HepG2 (cell line): Measurements from ENCODE around the gene CFAP119. TPM values are rescaled to one million over a fixed set of nuclear protein-coding genes. Genes with fewer than 3 reads are reported as not detected.

Experiments used
- ATAC-seq: fragments of 200-7000 bp; cut with Tn5 transposase; 3 replicates; pipeline ENCODE4 v1.9.1; 2020; ENCODE audit warnings: mild to moderate bottlenecking, moderate library complexity
- BruUV-seq: library from RNA; stranded (reverse); fragments of 400-500 nt; replicated peaks from 2 replicates; lab custom pipeline; 2021; lab: Mats Ljungman, UMichigan
- CTCF ChIA-PET: fragments of 300-600 bp; formaldehyde crosslinking; extraction: SDS; loops from one replicate; lab custom pipeline; 2021; ENCODE audit warnings: low total read pairs, inconsistent platforms, low intra/inter-chr PET ratio; lab: Yijun Ruan, JAX
- POLR2A ChIA-PET: fragments of 350-600 bp; sonication (Branson Sonifier 250); formaldehyde crosslinking; loops from one replicate; lab custom pipeline; 2020; ENCODE audit warnings: antibody characterized with exemption, inconsistent platforms; lab: Yijun Ruan, JAX
- DNase-seq: peaks from one replicate; pipeline ENCODE4 v3.0.0-alpha.2; 2015; ENCODE audit warnings: low spot score
- FAIRE-seq: peaks from 3 replicates; lab custom pipeline; 2011; peaks lifted over from hg19 to GRCh38; lab: Jason Lieb, UNC
- H2AFZ ChIP-seq: one replicate; pipeline ENCODE4 v1.6.1; 2011; ENCODE audit warnings: low read length, inconsistent platforms
- H3K27ac ChIP-seq: fragments of 300-600 bp; 3 replicates; pipeline ENCODE4 v1.8.0; 2011; ENCODE audit warnings: mixed run types, mild to moderate bottlenecking, mixed read lengths, low read length, inconsistent platforms; ENCODE audit not compliant: insufficient read depth; ENCODE audit errors: extremely low read length
- H3K27me3 ChIP-seq, 2 experiments: fragments of 200-600 bp in 1 of 2; 2 replicates in 1 of 2; 3 replicates in 1 of 2; pipeline versions ENCODE4 v1.6.0 to v1.8.0; 2011; ENCODE audit warnings: low read length in 2 of 2, mild to moderate bottlenecking in 2 of 2, moderate library complexity in 2 of 2, inconsistent platforms in 1 of 2; ENCODE audit not compliant: insufficient read depth in 2 of 2, control insufficient read depth in 1 of 2
- H3K36me3 ChIP-seq, 2 experiments: fragments of 200-600 bp in 1 of 2; replicated peaks in 1 of 2; 2 replicates in 1 of 2; 3 replicates in 1 of 2; pipeline versions ENCODE4 v1.5.1 to v1.8.0; 2011; ENCODE audit warnings: low read length in 2 of 2, inconsistent platforms in 1 of 2; ENCODE audit not compliant: insufficient read depth in 2 of 2, control insufficient read depth in 1 of 2
- H3K4me1 ChIP-seq: 2 replicates; pipeline ENCODE4 v1.5.1; 2012; ENCODE audit warnings: low read length, inconsistent platforms; ENCODE audit not compliant: insufficient read depth
- H3K4me2 ChIP-seq: 2 replicates; pipeline ENCODE4 v1.6.0; 2011; ENCODE audit warnings: low read depth, low read length, inconsistent platforms
- H3K4me3 ChIP-seq, 3 experiments: fragments of 200-600 bp in 1 of 3; sonication (generic), shearing (Covaris generic) in 1 of 3; replicated peaks in 1 of 3; 2 replicates each; pipeline ENCODE4 v1.5.1; 2011 to 2016; ENCODE audit warnings: low read length in 3 of 3, inconsistent platforms in 2 of 3, low read depth in 2 of 3, mild to moderate bottlenecking in 2 of 3, control low read depth in 1 of 3, mixed read lengths in 1 of 3; ENCODE audit not compliant: insufficient read depth in 1 of 3
- H3K79me2 ChIP-seq: one replicate; pipeline ENCODE4 v1.6.1; 2011; ENCODE audit warnings: low read length, inconsistent platforms; ENCODE audit not compliant: insufficient read depth
- H3K9ac ChIP-seq: 2 replicates; pipeline ENCODE4 v1.6.0; 2011; ENCODE audit warnings: mild to moderate bottlenecking, low read depth, low read length, inconsistent platforms; ENCODE audit not compliant: insufficient read depth
- H3K9me3 ChIP-seq: 2 replicates; pipeline ENCODE4 v1.5.1; 2012; ENCODE audit warnings: mild to moderate bottlenecking, low read length
- H4K20me1 ChIP-seq: 2 replicates; pipeline ENCODE4 v1.6.0; 2011; ENCODE audit warnings: inconsistent platforms, mild to moderate bottlenecking, low read length, moderate library complexity; ENCODE audit not compliant: insufficient read depth
- BRCA1 ChIP-seq: sonication (generic); formaldehyde crosslinking; IDR thresholded peaks from 2 replicates; pipeline ENCODE4 v1.4.0; 2020; ENCODE audit warnings: missing genetic modification reagents
- CBX5 ChIP-seq: sonication (generic); formaldehyde crosslinking; IDR thresholded peaks from 2 replicates; pipeline ENCODE4 v1.4.0; 2020; ENCODE audit warnings: missing genetic modification reagents, borderline replicate concordance
- EED ChIP-seq: sonication (generic); formaldehyde crosslinking; IDR thresholded peaks from 2 replicates; pipeline ENCODE4 v1.5.0; 2020; ENCODE audit warnings: mild to moderate bottlenecking, missing genetic modification reagents
- EP300 ChIP-seq, 3 experiments: sonication (generic) in 1 of 3; formaldehyde crosslinking in 1 of 3; IDR thresholded peaks; 2 replicates each; pipeline versions ENCODE4 v1.5.1 to v1.6.1; 2011 to 2020; ENCODE audit warnings: low read depth in 2 of 3, low read length in 2 of 3, borderline replicate concordance in 1 of 3, improper control_type of control experiment in 1 of 3, mild to moderate bottlenecking in 1 of 3, missing genetic modification reagents in 1 of 3, moderate library complexity in 1 of 3
- HNRNPL ChIP-seq: fragments of 200-400 bp; formaldehyde crosslinking; IDR thresholded peaks from 2 replicates; pipeline ENCODE4 v1.6.1; 2017; ENCODE audit warnings: mild to moderate bottlenecking, low read depth, low read length
- MTA1 ChIP-seq: sonication (generic); formaldehyde crosslinking; IDR thresholded peaks from 2 replicates; pipeline ENCODE4 v1.4.0; 2020; ENCODE audit warnings: missing genetic modification reagents, mild to moderate bottlenecking, borderline replicate concordance
- MXD4 ChIP-seq: IDR thresholded peaks from 2 replicates; pipeline ENCODE4 v1.6.1; 2016; ENCODE audit warnings: mild to moderate bottlenecking, missing biosample characterization, missing genetic modification reagents
- MXI1 ChIP-seq: IDR thresholded peaks from 3 replicates; pipeline ENCODE4 v1.6.1; 2012; ENCODE audit warnings: low read depth, low read length, inconsistent platforms, borderline replicate concordance
- MZF1 ChIP-seq: sonication (generic); formaldehyde crosslinking; IDR thresholded peaks from 2 replicates; pipeline ENCODE4 v1.8.1; 2023; ENCODE audit warnings: mild to moderate bottlenecking, missing genetic modification reagents, borderline replicate concordance
- NCOA5 ChIP-seq: sonication (generic); formaldehyde crosslinking; IDR thresholded peaks from 2 replicates; pipeline ENCODE4 v1.4.0; 2020; ENCODE audit warnings: missing genetic modification reagents
- RBM39 ChIP-seq: fragments of 200-400 bp; formaldehyde crosslinking; IDR thresholded peaks from one replicate; pipeline ENCODE4 v1.6.1; 2018; ENCODE audit warnings: antibody characterized with exemption, mild to moderate bottlenecking, low read depth, low read length; ENCODE audit not compliant: poor library complexity, severe bottlenecking
- STAG1 ChIP-seq: sonication (generic); formaldehyde crosslinking; IDR thresholded peaks from 2 replicates; pipeline ENCODE4 v1.4.0; 2020; ENCODE audit warnings: missing genetic modification reagents
- TEAD3 ChIP-seq: optimal IDR thresholded peaks from 2 replicates; pipeline ENCODE3; 2016; ENCODE audit warnings: borderline replicate concordance
- TMF1 ChIP-seq: sonication (generic); formaldehyde crosslinking; IDR thresholded peaks from 2 replicates; pipeline ENCODE4 v1.8.1; 2022; ENCODE audit warnings: low read depth, missing genetic modification reagents
- ZFX ChIP-seq: sonication (generic); formaldehyde crosslinking; IDR thresholded peaks from 2 replicates; pipeline ENCODE4 v1.4.0; 2020; ENCODE audit warnings: mild to moderate bottlenecking, low read depth, missing genetic modification reagents, moderate library complexity
- ZNF225 ChIP-seq: sonication (generic); formaldehyde crosslinking; IDR thresholded peaks from 2 replicates; pipeline ENCODE4 v1.4.0; 2020; ENCODE audit warnings: mild to moderate bottlenecking, missing genetic modification reagents
- ZNF235 ChIP-seq: sonication (generic); formaldehyde crosslinking; IDR thresholded peaks from 2 replicates; pipeline ENCODE4 v1.8.1; 2023; ENCODE audit warnings: mild to moderate bottlenecking, missing genetic modification reagents, borderline replicate concordance
- ZNF367 ChIP-seq: sonication (generic); formaldehyde crosslinking; IDR thresholded peaks from 2 replicates; pipeline ENCODE4 v1.4.0; 2020; ENCODE audit warnings: missing genetic modification reagents, borderline replicate concordance
- ZNF747 ChIP-seq: sonication (generic); formaldehyde crosslinking; IDR thresholded peaks from 2 replicates; pipeline ENCODE4 v1.8.1; 2023; ENCODE audit warnings: missing genetic modification reagents, mild to moderate bottlenecking, borderline replicate concordance
- WGBS: methylation state at CpG from one replicate; pipeline ENCODE4 v1.1.6; 2017; ENCODE audit warnings: low lambda C conversion rate; 5-methylcytosine and 5-hydroxymethylcytosine counted together
- in situ Hi-C: cut with HindIII; loops from 2 replicates; pipeline ENCODE4 v1.10.0; 2017; ENCODE audit warnings: low pct_unique_long_range_greater_than_20kb; ENCODE audit not compliant: extremely low pct_ligation_motif_present
- intact Hi-C: fragments of 100-400 bp; cut with micrococcal nuclease; formaldehyde crosslinking; loops from one replicate; pipeline ENCODE4 v1.10.0; 2022; ENCODE audit not compliant: unreplicated experiment
- polyA plus RNA-seq, 8 experiments: library from polyadenylated mRNA; depleted of rRNA in 3 of 8; stranded (reverse) in 7 of 8; unstranded in 1 of 8; fragments of >200 nt; fragmentation: Illumina TruSeq in 4 of 8; extraction: Trizol in 4 of 8; gene quantifications; 2 replicates each; pipeline versions ENCODE4 v1.2.1 to v1.2.3, GENCODE V29; 2011 to 2016; ENCODE audit warnings: low read depth in 4 of 8, missing spikeins in 1 of 8, mixed read lengths in 1 of 8; ENCODE audit not compliant: insufficient read depth in 1 of 8
- total RNA-seq, 5 experiments: library from RNA; depleted of rRNA; stranded (reverse); fragments of >200 nt; fragmentation: Illumina TruSeq; extraction: Trizol; gene quantifications; 2 replicates each; pipeline ENCODE4 v1.2.3, GENCODE V29; 2016; ENCODE audit warnings: low read depth in 1 of 5
- TF ChIP-seq, protein P1 (sequence below), 2 experiments: fragments of 450-650 bp in 1 of 2; sonication (generic) in 1 of 2; formaldehyde crosslinking; IDR thresholded peaks; 2 replicates each; pipeline versions ENCODE4 v1.5.0 to v1.8.0; 2020 to 2022; ENCODE audit warnings: mild to moderate bottlenecking in 1 of 2, missing genetic modification reagents in 1 of 2
- TF ChIP-seq, protein P2 (sequence below): sonication (generic); formaldehyde crosslinking; IDR thresholded peaks from 2 replicates; pipeline ENCODE4 v1.4.0; 2020; ENCODE audit warnings: missing genetic modification reagents, borderline replicate concordance

The CFAP119 gene
- total and polyA plus RNA-seq, 2 of the 13 experiments (the other 11 are each of a cell fraction or from before 2014, with no cell fraction given) = 6.4 TPM

DNA sequence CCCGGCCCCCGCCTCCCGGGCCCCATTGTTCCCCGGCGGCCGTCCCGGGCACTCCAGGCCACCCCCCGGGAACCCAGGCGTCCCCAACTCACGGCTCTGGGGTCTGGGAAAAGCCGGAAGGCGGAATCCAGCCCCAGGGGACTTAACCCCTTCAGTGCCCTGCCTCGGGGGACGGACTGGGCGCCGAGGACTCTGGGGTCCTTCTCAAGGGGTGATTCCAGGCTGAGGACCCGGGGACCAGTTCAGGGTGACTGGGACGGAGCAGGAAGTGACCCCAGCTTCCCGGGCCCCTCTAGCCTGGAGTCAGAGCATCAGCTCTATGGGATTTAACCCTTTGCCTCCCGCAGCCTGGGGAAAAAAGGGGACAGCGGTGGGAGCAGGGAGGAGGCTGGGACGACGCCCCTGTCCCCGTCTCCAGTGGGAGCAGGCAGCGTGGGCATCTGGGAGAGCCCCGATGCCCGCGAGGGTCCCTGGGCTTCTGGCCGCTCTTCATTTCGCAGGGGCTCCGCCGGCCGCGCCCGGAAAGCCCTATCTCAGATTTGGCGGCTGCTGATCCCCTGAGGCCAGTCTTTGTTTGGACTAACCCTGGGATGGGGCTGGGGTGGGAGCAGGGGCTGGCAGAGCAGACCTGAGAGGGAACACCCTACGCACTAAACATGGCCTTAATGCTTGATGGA lies 25.2 kb upstream of the CFAP119 start, which contains the start of gene ZNF629:
TSS of gene ZNF629 (minus strand) at position 270 of the 677 bp plus-strand sequence. CDS start 2,723 bp downstream, outside the sequence.
- ATAC-seq = peak; percentile 83
- Histone ChIP-seq H3K9ac (peak within 1 kb of the TSS; percentile 95), H3K4me2 (peak within 1 kb of the TSS; percentile 92), H3K27me3 (peaks cover 3 to 5% of the 10 kb centered on the region in 2 experiments; a peak in 2 of 5 replicates), H3K4me1 (peaks cover 30% of the 10 kb centered on the region), H3K4me3 (peak within 1 kb of the TSS; percentile 99 to 100 (median 100)), H3K79me2 (peaks cover 29% of the 10 kb centered on the region), H3K27ac (peak within 1 kb of the TSS; percentile 78), H3K9me3 (no peaks in the 10 kb centered on the region), H4K20me1 (no peaks in the 10 kb centered on the region), H2AFZ (peak within 1 kb of the TSS; percentile 8), H3K36me3 (peaks cover 16 to 22% of the 10 kb centered on the region in 2 experiments)
- POLR2A ChIA-PET = interaction anchor here (0.6 to 2.9 kb wide), 16 partner anchors 9 to 157 kb away, joined by 3 to 257 read pairs (median 6); partner anchors contain the start of genes FBRS and PHKG2
- BruUV-seq = no TSS peak
- intact Hi-C loops = loop anchor here (1.0 to 5.0 kb wide), 3 partner anchors 18 to 210 kb away; no protein-coding TSS in a partner anchor
- in situ Hi-C loops = no loop called here
- WGBS = 2% methylated on average over 24 of the region's 37 CpGs
- CTCF ChIA-PET = interaction anchor here (1.0 kb wide), 1 partner anchor 27 kb away, joined by 3 read pairs; no protein-coding TSS in a partner anchor
- peak; percentile 79 for DNase-seq
- FAIRE-seq = peak; percentile 74
- peak; percentile 71 for TF ChIP-seq ZNF747 (CRISPR knock-in tag)
- TF ChIP-seq CBX5 = peak; percentile 58; the same call in 1 of the 2 replicates
- TF ChIP-seq ZNF235 (CRISPR knock-in tag) = no peak
- TF ChIP-seq BRCA1 (CRISPR knock-in tag) = peak; percentile 78; the same call in 1 of the 2 replicates
- peak; percentile 69; the same call in 1 of the 2 replicates for TF ChIP-seq TMF1 (CRISPR knock-in tag)
- peak; percentile 67 for TF ChIP-seq ZFX
- peak in 1 of 2 experiments; percentile 46; a peak in 2 of 4 replicates for TF ChIP-seq EP300 (IDR thresholded peaks at IDR 0.05; ENCODE audit: low read depth in 2 of 2, low read length in 2 of 2)
- TF ChIP-seq EP300 (CRISPR knock-in tag; IDR thresholded peaks at IDR 0.05; ENCODE audit: borderline replicate concordance) = no peak; the same call in 1 of the 2 replicates
- peak; percentile 85; the same call in 1 of the 2 replicates for TF ChIP-seq MZF1
- TF ChIP-seq MXD4 = no peak
- TF ChIP-seq STAG1 = peak; percentile 20; the same call in 1 of the 2 replicates
- TF ChIP-seq, protein P1, sequence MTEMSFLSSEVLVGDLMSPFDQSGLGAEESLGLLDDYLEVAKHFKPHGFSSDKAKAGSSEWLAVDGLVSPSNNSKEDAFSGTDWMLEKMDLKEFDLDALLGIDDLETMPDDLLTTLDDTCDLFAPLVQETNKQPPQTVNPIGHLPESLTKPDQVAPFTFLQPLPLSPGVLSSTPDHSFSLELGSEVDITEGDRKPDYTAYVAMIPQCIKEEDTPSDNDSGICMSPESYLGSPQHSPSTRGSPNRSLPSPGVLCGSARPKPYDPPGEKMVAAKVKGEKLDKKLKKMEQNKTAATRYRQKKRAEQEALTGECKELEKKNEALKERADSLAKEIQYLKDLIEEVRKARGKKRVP (CRISPR knock-in tag; IDR thresholded peaks at IDR 0.05) = peak in 1 of 2 experiments; percentile 64; a peak in 1 of 4 replicates
- peak; percentile 96 for TF ChIP-seq EED (CRISPR knock-in tag)
- TF ChIP-seq, protein P2, sequence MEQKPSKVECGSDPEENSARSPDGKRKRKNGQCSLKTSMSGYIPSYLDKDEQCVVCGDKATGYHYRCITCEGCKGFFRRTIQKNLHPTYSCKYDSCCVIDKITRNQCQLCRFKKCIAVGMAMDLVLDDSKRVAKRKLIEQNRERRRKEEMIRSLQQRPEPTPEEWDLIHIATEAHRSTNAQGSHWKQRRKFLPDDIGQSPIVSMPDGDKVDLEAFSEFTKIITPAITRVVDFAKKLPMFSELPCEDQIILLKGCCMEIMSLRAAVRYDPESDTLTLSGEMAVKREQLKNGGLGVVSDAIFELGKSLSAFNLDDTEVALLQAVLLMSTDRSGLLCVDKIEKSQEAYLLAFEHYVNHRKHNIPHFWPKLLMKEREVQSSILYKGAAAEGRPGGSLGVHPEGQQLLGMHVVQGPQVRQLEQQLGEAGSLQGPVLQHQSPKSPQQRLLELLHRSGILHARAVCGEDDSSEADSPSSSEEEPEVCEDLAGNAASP = peak; percentile 76; the same call in 1 of the 2 replicates
- TF ChIP-seq MTA1 = peak; percentile 84; the same call in 1 of the 2 replicates
- TF ChIP-seq ZNF225 (CRISPR knock-in tag) = peak; percentile 33; the same call in 1 of the 2 replicates
- no peak for TF ChIP-seq ZNF367
- peak; percentile 98 for TF ChIP-seq RBM39
- TF ChIP-seq HNRNPL = peak; percentile 78; the same call in 1 of the 2 replicates
- TF ChIP-seq NCOA5 = no peak
- peak; percentile 44; the same call in 1 of the 3 replicates for TF ChIP-seq MXI1
- TF ChIP-seq TEAD3 (CRISPR knock-in tag) = peak; percentile 58
